Measurements from ENCODE around the gene SH2B2.

SH2B2 gene

DNA sequence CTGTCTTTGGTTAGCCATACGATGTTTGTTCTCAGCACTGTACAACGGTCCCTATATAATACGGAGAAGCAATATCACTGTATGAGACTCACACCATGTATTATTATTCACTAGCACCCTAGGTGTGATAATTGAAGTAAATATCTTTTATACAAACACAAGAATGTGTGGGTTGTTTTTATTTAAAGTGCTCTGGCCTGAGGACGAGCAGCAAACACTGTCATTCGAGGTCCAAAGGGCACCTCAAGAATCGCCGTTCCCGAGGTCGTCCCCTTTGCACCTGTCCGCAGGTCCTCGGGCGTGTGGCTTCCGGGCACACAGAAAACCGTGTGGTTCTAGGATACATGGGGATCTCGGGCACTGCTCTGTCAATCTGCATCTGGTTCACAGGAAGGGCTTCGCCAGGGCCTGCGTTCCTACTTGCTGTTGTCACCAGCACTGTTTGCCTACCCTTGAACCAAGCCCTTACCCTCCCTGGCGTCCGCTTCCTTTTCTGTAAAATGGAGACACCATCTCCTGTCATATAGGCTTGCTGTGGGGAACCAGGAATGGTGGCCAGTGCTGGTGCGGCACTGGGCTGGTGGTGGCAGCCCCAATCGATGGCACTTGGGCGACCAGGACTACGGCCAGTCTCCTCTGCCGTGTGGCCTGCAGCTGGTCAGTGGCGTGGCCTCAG is 28.5 kb upstream of the SH2B2 start:
- H3K27ac ChIP-seq = no peak overlapping the region
- TF ChIP-seq, protein P1, sequence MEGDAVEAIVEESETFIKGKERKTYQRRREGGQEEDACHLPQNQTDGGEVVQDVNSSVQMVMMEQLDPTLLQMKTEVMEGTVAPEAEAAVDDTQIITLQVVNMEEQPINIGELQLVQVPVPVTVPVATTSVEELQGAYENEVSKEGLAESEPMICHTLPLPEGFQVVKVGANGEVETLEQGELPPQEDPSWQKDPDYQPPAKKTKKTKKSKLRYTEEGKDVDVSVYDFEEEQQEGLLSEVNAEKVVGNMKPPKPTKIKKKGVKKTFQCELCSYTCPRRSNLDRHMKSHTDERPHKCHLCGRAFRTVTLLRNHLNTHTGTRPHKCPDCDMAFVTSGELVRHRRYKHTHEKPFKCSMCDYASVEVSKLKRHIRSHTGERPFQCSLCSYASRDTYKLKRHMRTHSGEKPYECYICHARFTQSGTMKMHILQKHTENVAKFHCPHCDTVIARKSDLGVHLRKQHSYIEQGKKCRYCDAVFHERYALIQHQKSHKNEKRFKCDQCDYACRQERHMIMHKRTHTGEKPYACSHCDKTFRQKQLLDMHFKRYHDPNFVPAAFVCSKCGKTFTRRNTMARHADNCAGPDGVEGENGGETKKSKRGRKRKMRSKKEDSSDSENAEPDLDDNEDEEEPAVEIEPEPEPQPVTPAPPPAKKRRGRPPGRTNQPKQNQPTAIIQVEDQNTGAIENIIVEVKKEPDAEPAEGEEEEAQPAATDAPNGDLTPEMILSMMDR (conservative IDR thresholded peaks at IDR 0.05) = no peak

DNA sequence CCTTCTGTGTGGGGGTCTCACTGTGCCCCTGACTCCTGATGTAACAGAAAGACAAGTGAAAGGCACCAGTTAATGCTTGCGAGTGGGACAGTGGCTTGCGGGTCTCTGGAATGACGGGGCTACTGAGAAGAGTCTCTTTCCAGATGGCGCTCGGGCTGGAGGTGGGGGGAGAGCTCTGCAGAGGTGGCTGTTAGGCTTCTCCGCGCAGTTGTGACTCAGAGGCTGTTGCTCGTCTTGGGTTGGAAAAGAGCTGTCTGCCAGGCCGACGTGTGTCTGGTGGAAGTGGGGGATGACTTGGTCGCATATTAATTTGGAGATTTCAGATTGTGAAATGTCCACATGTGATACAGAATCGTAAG is 27.9 kb upstream of the SH2B2 start:
- H3K27ac ChIP-seq = no peak overlapping the region
- TF ChIP-seq, protein P1 (conservative IDR thresholded peaks at IDR 0.05) = no peak

DNA sequence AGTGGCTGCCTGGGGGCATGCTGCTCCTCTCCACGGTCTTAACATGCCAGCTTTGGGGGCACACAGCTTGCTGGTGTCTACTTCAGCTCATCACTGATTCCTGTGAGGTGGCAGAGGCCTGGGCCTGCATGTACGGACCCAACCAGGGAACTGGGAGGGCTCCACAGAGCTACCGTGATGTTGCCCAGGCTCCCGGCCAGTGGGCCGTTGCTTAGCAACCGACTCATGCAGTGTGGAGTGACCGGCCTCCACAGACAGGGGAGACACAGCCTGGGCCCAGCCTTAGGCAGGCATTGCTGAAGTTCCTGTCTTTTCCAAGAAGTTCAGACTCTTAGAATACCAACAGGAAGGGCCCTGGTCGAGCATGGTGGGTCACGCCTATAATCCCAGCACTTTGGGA is 25.8 kb upstream of the SH2B2 start:
- TF ChIP-seq, protein P1 (conservative IDR thresholded peaks at IDR 0.05) = no peak
- no peak overlapping the region for H3K27ac ChIP-seq

DNA sequence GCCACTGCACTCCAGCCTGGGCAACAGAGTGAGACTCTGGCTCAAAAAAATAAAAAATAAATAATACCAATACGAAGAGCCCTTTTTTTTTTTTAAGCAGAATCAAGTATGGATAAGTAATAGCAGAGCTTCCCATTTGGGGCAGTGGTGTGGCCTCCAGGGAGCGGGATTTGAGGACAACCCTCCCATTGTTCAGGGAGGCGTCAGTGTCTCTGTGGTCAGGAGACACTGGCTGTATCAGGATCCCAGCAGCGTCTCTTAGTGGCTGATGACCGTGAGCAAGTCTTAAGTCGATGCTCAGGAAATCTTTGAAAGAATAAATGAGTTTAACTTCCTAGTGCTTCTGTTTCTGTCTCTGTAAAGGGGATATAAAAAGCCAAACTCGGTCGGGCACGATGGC is 25.2 kb upstream of the SH2B2 start:
- TF ChIP-seq, protein P1 (conservative IDR thresholded peaks at IDR 0.05) = no peak
- H3K27ac ChIP-seq = no peak overlapping the region

DNA sequence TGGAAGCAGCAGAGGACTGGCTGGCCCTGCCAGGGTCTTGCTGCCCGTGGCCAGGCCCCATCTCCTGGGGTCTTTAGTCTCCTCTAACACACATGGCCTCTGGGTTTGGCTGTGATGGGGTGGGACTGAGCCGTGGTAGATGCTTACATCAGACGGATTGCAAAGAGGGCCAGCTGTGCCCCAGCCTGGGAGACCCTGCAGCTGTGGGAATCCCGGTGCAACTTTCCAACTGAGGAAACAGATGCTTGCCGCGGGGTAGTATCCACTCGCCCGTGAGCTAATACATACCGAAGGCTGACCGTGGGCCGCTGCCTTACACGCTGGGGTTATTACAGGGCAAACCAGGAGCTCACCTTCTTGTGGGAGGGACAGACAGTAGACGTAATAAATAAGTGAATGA is 24.1 kb upstream of the SH2B2 start:
- TF ChIP-seq, protein P1 (conservative IDR thresholded peaks at IDR 0.05) = no peak
- H3K27ac ChIP-seq = no peak overlapping the region

DNA sequence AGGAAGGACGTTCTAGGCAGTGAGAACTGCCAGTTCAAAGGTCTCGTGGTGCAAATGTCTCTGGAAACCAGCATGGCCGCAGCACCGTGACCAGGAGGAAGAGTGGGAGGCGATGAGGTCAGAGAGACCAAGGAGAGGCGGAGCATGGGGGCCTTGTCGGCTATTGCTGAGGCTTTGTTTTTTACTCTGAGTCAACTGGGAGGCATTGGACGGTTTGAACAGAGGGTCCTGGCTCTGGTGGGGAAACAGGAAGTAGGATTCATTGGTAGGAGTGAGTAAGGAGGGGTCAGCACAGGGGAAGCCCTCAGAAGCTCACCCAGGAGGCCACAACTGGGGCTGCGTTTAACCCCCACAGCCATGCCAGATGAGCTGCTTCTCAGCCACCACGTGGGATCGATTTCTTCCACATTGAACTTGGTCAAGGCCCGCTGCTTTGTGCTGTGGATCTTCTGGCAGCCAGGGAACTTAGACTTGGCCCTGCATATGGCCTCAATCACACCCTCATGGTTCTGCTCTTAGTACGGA is 22.2 kb upstream of the SH2B2 start:
- TF ChIP-seq, protein P1 (conservative IDR thresholded peaks at IDR 0.05) = no peak

DNA sequence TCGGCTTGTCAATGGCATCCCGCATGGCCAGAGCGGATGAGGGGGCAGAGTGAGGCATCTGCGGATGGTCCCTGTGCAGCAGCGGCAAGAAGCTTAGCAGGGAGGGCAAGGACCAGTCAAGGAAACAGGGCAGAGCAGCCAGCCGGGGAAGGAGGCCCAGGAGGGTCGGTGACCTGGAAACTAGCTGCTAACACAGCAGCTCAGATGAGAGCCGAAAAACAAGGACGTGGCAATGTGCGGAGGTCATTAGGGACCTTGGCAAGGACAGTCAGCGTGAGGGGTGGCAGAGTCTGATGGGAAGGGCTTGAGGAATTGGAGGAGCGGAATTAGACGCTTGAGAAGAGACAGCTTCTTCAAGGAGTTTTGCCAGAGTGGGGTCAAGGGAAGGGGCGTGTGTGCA is 20.1 kb upstream of the SH2B2 start:
- TF ChIP-seq, protein P1 (conservative IDR thresholded peaks at IDR 0.05) = no peak

More for the DNA sequence above, 22.2 kb upstream of the SH2B2 start:
- H3K27ac ChIP-seq = no peak overlapping the region

More for the DNA sequence above, 20.1 kb upstream of the SH2B2 start:
- H3K27ac ChIP-seq = no peak overlapping the region

Measured in VCaP (cell line).